Cardiac muscle cell (in vitro differentiated cells and primary cell): ENCODE results near the gene EFCAB6. TPM values are rescaled to one million over a fixed set of nuclear protein-coding genes. Genes with fewer than 3 reads are reported as not detected.

ENCODE experiments used
- DNase-seq, 2 donors: peaks; one replicate each; pipeline versions ENCODE4 v3.0.0 to v3.0.0-alpha.2; 2010 to 2017; ENCODE audit warnings: low read depth in 1 of 2, low spot score in 1 of 2
- H3K27ac ChIP-seq: fragments of 200-600 bp; sonication (generic); 2 replicates; pipeline ENCODE4 v1.5.1; 2016
- H3K27me3 ChIP-seq: fragments of 200-600 bp; sonication (generic); 2 replicates; pipeline ENCODE4 v1.6.0; 2016; ENCODE audit warnings: control low read depth
- H3K36me3 ChIP-seq: fragments of 200-600 bp; sonication (generic); 2 replicates; pipeline ENCODE4 v1.5.1; 2016; ENCODE audit warnings: control low read depth
- H3K4me1 ChIP-seq: fragments of 200-600 bp; sonication (generic); 2 replicates; pipeline ENCODE4 v1.8.1; 2017; ENCODE audit warnings: low read depth, mild to moderate bottlenecking, mixed run types
- H3K4me3 ChIP-seq: fragments of 200-600 bp; sonication (generic); 2 replicates; pipeline ENCODE4 v1.5.1; 2016; ENCODE audit warnings: mild to moderate bottlenecking
- H3K9me3 ChIP-seq: fragments of 200-600 bp; sonication (generic); 2 replicates; pipeline ENCODE4 v1.5.1; 2017; ENCODE audit warnings: low read depth, mild to moderate bottlenecking, control low read depth
- CTCF ChIP-seq: IDR thresholded peaks from 2 replicates; pipeline ENCODE4 v1.5.1; 2012; ENCODE audit warnings: low read depth, mild to moderate bottlenecking, low read length
- polyA plus RNA-seq: library from polyadenylated mRNA; unstranded; fragments of >200 nt; fragmentation: Nextera tagmentation; extraction: Ambion mirVana; gene quantifications from 2 replicates; pipeline ENCODE4 v1.2.1, GENCODE V29; 2016
- total RNA-seq: library from RNA; depleted of rRNA; stranded (reverse); fragments of >200 nt; gene quantifications from 2 replicates; pipeline ENCODE4 v1.2.3, GENCODE V29; 2016

EFCAB6 gene
- total and polyA plus RNA-seq, 2 experiments from 2014 or later = 1.5 to 3.8 TPM

- DNase-seq = no peak
- no peaks in the 10 kb centered on the region for H3K27me3 ChIP-seq
- H3K36me3 ChIP-seq = no peaks in the 10 kb centered on the region
- H3K4me3 ChIP-seq = no peak overlapping the region
- H3K4me1 ChIP-seq = no peaks in the 10 kb centered on the region
- TF ChIP-seq CTCF = no peak
- H3K9me3 ChIP-seq = no peaks in the 10 kb centered on the region
- H3K27ac ChIP-seq = no peak overlapping the region
Observed at GRCh38 chr22:43654271-43654670, 157.8 kb downstream of the EFCAB6 start.

- Histone ChIP-seq H3K4me1 (no peaks in the 10 kb centered on the region), H3K27me3 (no peaks in the 10 kb centered on the region), H3K4me3 (no peak overlapping the region), H3K36me3 (no peaks in the 10 kb centered on the region), H3K27ac (no peak overlapping the region), H3K9me3 (no peaks in the 10 kb centered on the region)
- TF ChIP-seq CTCF = no peak
- DNase-seq = no peak
Observed at GRCh38 chr22:43652845-43653244, 159.3 kb downstream of the EFCAB6 start.

GRCh38 chr22:43643387-43643786 is 168.7 kb downstream of the EFCAB6 start:
- H3K4me3 ChIP-seq = no peak overlapping the region
- H3K4me1 ChIP-seq = no peaks in the 10 kb centered on the region
- H3K36me3 ChIP-seq = no peaks in the 10 kb centered on the region
- H3K27ac ChIP-seq = no peak overlapping the region
- TF ChIP-seq CTCF = no peak
- no peak for DNase-seq
- H3K27me3 ChIP-seq = no peaks in the 10 kb centered on the region
- no peaks in the 10 kb centered on the region for H3K9me3 ChIP-seq

- H3K27ac ChIP-seq = no peak overlapping the region
- no peak overlapping the region for H3K4me3 ChIP-seq
- H3K4me1 ChIP-seq = no peaks in the 10 kb centered on the region
- no peak for TF ChIP-seq CTCF
- no peaks in the 10 kb centered on the region for H3K36me3 ChIP-seq
- DNase-seq = no peak
- no peaks in the 10 kb centered on the region for H3K27me3 ChIP-seq
- H3K9me3 ChIP-seq = no peaks in the 10 kb centered on the region
Observed at GRCh38 chr22:43642319-43643206, 169.5 kb downstream of the EFCAB6 start.

GRCh38 chr22:43639228-43639948 is 172.7 kb downstream of the EFCAB6 start:
- Histone ChIP-seq H3K4me3 (no peak overlapping the region), H3K9me3 (no peaks in the 10 kb centered on the region), H3K27me3 (no peaks in the 10 kb centered on the region), H3K4me1 (no peaks in the 10 kb centered on the region), H3K27ac (no peak overlapping the region), H3K36me3 (no peaks in the 10 kb centered on the region)
- no peak for DNase-seq
- no peak for TF ChIP-seq CTCF
